Forelimb muscle (tissue), 1 donor: ENCODE results near the gene CKLF. TPM values are rescaled to one million over a fixed set of nuclear protein-coding genes. Genes with fewer than 3 reads are reported as not detected.
"Not testable (repeated sequence)": the region's sequence is repeated elsewhere in the genome, so short reads cannot be mapped to it uniquely, and the experiment has no call there.

Source experiments
- DNase-seq: peaks from one replicate; pipeline ENCODE4 v3.0.0-alpha.2; 2013; ENCODE audit warnings: low read depth
- polyA plus RNA-seq: library from polyadenylated mRNA; unstranded; fragments of 120-200 nt; gene quantifications from one replicate; pipeline ENCODE4 v1.2.1, GENCODE V29; 2013; ENCODE audit not compliant: insufficient read length

CKLF gene
- polyA plus RNA-seq, 1 donor = 26.0 TPM

DNA sequence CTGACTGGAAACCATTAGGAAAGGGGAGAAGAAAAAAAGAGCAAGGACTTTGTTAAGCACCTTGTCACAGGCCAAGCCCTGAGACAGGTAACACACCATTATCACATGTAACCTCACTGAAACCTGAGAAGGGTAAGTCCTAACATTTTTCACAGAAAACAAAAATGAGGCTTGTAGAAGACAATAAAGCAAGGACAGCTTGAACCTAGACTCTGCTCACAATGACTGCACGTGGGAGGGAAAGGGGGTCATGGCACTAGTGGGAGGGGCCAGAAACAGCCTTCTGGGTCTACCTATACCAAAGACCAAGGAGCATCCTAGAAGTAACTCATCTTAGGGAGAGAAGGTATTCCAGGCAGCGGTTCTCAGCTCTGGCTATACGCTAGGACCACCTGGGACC, 10.0 kb upstream of the CKLF start:
- DNase-seq = no peak

DNA sequence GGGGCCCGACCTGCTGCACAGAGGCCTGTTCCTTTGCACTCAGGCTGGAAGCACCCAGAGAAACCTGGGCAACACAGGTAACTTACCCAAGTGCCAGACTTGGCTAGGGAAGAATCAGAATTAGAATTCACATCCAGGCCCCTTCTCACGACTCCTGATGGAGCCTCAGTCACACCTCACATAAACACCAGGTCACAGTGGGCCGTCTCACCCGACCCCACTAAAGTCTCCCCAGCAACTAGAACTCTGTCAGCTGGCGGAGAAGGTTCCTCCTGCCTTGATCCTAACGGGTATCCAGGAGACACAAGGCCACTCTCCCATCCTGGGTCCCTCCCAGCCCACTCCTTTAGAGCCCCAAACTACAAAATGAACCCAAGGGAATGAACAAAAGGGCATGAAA, 8.8 kb upstream of the CKLF start:
- no peak for DNase-seq

DNA sequence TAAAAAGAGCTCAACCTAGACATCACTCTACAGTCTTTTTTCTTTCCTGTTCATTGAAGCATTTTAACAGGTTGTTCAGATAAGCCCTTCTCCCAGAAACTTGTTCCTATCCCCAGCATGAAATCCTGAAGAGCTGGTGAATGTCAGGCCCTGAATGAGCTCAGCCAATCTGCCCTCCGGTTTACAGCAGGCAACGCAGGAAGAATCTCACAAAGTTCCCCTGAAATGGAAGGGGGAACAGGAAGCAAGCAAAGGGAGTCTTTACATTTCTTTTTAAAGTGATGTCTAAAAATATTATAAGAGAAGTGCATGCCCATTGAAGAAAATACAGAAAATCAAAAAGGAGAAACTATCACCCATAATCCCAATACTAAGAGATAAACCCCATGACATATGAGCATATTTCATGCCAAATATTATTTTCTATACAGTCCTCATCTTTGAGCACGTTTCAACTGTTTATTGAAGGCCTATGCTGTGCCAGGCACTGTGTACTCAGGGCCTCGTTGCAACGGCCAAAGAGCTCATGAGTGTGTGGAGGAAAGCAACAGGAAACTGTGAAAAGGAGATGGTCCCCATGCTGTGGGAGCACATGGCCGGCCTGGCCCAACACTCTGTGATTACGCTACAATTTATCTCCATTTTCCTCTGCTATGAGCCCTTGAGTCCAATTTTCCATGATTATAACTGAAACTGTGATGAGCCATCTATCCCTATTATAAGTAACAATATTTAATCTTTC, 8.2 kb upstream of the CKLF start:
- no peak for DNase-seq

DNA sequence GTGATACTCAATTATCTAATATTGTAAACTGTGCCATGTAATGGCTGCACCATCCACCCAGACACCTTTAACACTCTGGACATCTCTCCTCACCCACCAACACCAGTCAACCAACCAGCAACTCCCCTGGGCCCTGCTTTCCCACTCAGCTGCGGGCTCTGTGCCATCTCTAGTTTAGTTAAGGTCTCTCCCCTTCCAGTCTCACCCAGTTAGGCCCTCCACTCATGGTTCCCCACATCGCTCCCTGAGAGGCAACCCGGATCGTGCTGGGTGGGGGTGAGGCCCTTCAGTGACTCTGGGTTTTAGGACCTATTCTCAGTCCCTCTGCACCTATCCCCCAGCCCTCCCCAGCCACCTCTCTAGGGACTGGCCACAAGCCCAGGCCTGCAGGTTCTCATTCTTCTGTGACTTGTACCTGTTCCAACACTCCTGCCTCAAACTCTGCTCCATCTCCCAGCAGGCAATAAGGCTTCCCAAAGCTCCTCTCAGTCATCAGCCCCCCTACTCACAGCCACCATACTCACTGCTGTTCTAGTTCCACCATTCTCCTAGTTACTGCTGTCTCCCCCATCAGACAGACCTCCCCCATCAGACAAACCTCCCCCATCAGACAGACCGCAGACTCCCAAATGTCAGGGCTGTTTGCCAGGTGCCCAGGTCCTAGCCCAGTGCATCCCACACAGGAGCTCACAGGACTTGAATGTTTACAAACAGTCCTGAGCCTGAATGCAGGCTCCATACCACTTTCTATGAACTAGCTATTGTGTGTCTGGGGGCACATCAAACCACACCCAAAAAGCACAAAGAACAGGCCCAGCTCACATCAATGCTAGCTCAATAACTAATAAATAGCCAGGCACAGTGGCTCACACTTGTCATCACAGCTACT, 5.0 kb upstream of the CKLF start:
- no peak for DNase-seq

DNA sequence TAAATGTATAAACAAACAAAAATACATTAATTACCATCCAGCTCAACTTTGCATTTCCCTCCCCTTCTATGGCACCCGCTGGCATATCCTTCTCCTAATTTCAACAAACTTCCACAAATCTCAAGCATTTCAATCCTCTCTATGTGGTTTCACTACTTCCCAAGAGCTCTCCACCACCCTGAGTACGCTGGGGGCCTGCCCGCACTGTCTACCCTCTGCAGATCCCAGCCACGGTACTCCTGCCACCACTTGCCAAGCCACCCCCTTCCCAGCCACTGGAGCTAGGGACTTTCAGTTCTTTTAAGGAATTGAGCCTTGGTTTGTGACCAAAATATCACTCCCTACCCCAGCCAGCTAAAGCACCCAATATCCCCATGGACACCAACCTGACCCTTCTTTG, 4.3 kb upstream of the CKLF start:
- DNase-seq = no peak

DNA sequence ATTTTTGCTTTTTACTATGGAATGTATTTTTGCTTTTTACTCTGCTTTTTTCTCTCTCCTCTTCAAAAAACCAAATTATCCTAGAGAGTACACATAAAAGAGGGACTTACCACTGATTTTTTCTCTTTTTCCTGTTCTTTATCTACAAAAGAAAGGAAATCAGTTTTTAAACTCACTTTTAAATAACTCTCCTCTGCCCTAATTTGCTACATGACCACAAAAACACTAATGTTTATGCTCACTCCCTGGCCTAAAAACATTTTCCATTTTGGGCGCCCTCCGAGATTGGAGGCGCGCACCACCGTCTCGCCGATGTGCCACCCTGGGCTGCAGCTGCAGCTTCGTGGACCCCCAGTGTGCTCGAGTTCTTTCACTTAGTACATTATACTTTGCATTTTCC, 3.5 kb upstream of the CKLF start:
- no peak for DNase-seq

DNA sequence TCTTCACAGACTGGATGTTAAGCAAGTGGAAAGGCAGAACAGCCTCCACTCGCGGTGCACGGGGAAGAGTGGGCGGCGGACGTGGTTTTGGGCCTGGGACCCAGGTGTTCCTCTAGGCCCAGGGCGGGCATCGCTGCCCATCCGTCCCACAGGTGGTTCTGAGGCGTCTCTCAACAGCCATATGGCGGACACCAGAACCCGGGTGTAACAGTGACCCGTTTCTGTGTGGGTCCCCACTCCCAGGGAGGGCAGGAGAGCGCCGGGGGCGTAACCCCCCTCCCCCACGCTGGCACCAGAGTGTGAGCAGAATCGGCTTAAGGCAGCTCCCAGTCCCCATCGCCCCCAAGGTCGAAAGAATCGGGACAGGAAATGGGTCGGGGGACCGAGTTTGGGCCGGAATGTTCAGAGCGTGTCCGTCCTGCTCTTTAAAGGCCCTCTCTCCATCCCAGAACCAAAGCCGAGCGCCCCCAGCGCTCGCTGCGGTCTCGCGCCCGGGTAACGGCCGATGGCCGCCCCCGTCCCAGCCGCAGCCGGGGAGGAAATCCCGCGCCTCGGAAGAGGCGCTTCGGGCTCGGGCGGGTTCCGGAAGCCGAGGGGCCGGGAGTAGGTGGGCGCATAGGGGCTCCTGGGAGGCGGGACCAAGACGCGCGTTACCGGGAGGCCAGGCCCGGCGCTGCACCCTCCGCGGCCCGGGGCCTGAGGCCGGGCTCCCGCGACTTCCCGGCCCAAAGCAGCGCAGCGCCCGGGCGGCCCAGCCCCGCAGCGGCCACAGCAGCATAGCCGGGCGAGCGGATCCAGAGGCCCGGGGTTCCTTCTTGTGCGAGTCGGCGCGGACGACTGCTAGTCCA, 2.9 kb upstream of the CKLF start, which contains the start of gene TK2:
TSS of gene TK2 (minus strand) at position 839 of the 848 bp plus-strand sequence. CDS start at position 778, 61 bp downstream.
- peak; percentile 44 for DNase-seq

DNA sequence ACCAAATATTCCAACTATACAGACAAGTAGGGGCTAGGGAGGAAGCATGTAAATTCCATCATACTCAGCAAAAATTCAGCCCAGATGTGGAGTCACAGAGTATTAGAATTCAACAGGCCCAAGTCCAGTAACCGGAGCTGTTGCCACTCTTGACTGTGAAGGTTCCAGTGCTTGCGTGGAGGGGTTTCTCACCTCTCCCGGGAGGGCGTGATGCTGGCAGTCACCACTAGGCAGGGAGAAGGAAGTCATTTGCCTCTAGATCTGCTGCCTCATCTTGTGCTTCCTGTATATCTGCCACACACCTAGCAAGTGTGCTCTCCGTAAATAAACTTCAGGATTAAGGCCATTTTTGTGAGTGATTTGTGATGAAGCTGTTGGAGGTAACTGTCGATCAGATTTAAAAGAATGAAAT, 1.0 kb upstream of the CKLF start:
- DNase-seq = no peak

DNA sequence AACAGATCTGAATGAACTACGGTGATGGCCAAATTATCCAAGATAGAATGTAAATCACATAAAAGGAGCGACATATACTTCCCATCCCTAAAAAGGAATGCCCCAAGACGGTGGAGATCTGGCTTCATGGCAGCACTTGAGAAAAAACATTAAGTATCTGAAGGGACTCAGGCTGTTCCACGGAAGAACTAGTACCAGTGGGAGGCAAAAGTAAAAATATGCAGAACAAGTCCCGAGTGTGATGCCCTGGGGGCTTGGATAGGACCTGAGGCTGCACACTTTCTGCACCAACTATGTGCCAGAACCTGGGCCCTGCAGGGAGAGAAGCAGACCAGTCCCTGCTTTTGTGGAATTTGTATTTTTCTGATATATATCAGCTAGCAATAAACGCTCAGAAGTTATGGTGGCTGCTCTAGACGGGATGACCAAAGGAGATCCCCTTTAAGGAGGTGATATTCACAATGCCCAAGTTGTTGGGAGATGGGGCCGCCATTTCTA, 539 bp upstream of the CKLF start:
- no peak for DNase-seq

DNA sequence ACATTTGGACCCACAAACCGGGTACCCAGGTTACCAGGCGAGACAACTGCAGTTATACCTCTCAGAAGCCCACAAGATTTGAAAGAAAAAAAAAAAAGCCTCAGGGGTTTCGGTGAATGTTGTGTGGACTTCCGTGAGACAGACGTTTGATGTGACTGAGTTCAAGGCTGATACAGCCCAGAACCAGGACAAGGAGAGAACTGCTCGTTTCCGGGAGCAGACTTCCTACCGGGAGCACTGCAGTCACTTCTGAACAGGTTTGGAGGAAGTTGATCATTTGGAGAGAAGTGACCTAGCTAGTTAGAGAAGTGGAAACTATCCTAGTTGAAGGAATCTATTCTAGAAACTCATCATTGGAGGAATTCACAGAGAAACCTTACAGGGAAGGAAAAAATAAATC, 847 bp downstream of the CKLF start:
- DNase-seq = no peak

DNA sequence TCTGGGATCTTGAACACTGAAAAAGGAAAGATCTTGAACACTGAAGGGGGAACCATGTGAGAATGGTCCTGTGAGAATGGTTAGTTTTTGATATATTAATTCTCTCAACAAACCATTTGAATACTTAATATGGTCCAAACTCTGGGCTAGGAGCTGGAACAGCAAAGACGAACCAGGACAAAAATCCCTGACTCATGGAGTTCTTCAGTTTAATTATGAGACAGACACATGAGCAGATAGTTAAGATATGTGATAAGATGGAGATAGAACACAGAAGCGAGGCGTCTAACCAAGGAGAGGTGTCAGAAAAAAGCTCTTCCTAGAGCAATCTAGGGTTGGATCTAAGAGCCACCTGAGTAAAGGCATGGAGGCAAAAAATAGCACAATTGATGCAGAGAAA, 1.6 kb downstream of the CKLF start:
- DNase-seq = no peak

DNA sequence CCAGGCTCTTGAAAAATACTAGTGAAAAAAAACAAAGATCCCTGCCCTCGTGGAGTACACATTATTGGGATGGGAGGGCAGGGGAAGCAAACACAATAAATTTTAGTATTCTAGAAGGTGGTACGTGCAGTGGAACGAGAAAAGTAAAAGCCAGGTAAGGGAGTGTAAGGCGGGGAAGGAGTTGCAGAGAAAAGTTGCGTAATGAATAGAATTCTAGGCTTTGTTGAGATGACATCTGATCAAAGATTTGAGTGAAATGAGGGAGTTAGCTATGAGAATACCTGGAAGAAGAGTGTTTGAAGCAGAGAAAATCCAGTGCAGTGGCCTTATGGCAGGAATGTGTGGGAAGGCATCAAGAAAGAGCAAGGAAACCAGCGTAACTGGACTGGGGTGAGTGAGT, 2.1 kb downstream of the CKLF start:
- no peak for DNase-seq

DNA sequence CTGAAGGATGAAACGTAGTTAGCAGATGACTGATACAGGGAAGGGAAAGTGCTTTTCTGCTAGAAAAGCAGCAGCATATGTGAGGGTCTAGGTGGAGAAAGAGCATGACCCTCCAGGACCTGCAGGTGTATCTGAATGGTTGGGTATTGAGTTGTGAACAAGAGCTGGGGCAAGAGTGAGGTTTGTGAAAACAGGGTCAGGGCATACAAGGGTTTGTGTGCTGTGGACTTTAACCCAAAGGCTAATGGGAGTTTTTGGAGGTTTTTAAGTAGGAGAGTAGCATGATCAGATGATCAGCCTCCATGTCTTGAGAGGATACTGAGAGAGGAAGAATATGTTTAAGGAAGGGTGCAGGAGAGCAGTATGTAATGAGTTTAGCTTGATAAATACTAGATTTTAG, 7.7 kb downstream of the CKLF start:
- DNase-seq = no peak

DNA sequence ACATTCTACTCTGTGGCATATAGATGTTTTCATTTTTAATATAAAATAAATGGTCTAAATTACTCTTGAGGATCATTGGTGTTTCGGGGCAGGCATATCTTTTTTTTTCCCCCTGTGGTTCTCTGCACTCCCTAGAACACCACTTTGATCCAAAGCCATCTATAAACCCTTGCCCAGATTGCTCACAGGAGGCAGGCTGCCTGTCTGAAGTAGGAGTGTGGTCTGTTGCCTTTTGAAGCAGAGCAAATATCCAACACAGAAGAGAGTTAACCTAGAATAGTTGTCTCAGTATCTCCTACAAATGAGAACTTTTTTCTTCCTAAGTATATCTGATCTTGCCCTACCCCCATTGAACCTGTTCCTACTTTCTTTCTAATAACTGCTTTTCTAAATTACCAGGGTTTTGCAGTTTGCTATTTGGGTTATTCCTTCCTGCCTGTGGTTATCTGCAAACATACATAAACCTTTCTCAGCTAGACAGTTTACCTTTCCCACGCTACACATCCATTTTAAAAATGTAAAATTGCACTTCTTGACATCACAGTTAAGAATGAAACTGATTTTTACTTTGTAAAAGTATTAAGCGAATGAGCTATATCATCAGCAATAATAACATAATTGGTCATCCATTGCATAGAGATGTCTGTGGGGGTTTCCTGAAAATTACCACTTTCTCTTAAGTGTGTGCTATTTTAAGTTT, 9.2 kb downstream of the CKLF start:
- DNase-seq = no peak

DNA sequence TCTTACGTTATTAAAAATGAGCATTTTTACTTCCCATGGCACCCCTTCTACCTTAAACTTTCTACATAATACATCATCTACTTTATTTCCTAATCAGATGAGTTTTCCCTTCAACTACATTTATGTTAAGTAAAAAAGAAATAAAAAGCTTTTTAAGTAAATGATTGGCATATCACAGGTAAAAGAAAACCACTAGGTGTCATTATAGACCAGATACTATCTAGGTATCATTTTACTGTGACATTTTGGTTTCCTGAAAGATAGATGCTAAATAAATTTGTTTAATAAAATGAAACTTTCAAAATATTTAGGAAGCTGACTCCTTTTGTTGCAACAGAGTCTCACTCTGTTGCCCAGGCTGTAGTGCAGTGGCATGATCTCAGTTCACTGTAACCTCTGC, 10.0 kb downstream of the CKLF start:
- DNase-seq = no peak

DNA sequence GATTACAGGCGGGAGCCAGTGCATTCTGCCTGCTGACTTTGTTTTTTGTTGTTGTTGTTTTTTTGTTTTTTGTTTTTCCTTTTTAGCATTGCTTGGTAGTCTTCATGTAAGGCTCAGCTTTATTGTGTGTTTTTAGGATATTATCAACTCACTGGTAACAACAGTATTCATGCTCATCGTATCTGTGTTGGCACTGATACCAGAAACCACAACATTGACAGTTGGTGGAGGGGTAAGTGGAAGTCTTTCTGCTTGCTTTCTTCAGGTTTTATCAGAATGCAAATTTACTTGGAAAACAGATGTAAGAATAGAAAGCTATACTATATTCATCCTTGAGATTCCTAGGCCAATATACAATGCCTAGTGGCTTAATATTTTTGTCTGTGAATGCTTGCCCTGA, 10.6 kb downstream of the CKLF start:
- DNase-seq = no peak

DNA sequence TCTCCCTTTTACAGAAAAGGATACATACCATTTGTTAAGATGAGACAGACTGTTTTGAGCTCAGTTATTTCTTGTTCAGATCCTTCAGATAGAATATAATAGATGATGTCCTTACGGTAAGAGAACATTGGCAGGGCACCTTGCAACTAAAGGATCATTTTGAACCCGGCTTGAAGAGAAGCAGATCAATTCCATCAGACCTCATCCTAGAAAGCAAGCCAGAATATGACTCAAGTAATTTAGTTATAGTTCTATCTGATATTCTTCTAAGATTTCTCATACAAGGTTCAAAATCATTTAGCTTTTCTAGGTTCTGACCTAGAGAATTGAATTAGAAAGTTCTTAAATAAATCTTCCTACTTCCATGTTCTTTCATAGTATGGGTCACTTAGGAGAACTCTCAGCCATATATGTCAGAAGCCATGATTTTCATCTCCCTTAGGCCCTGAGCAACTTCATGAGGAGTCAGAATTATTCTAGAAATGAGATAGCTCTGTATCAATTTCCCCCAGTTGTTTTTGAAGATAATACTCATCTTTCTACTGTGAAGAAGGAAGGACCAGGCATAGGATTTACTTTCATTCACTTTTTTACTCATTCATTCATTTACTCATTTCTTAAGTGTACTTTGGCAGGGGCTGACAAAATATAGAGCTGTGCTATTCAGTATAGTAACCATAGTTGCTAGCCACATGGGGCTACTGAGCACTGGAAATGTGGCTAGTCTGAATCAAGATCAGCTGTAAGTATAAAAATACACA, 11.4 kb downstream of the CKLF start:
- DNase-seq = no peak

DNA sequence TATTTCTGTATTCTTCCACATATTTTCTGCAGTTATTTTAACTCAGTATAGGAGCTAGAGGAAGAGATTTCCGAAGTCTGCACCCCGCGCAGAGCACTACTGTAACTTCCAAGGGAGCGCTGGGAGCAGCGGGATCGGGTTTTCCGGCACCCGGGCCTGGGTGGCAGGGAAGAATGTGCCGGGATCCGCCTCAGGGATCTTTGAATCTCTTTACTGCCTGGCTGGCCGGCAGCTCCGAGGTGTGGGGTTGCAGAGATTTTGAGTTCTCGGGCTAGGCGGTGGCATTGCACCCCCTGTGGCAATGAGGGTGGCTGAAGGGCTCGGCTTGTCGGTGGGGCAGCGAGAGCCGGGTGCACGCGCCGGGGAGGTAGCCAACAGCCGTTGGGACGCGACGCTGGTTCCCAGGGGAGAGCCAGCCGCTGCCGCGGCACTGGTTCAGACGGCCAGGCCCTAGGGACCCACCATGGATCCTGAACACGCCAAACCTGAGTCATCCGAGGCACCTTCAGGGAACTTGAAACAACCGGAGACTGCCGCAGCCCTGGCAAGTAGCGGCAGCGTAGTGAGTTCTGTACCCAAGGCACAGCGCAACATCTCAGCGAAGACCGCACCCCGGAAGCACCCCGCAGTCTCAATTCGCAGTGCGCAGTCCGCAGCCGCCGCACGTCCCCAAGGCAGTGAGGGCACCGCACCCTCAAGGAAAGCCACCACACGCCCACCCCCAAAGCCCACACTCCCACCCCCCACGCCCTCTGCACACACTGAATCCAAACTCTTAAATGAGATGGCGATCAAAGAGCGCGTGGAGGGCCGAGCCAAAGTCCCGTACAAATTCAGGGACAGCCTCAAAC, 13.9 kb downstream of the CKLF start, which contains the start of gene CMTM1:
TSS of gene CMTM1 (plus strand) at position 389 of the 851 bp plus-strand sequence. CDS start at position 464, 75 bp downstream.
- no peak for DNase-seq

DNA sequence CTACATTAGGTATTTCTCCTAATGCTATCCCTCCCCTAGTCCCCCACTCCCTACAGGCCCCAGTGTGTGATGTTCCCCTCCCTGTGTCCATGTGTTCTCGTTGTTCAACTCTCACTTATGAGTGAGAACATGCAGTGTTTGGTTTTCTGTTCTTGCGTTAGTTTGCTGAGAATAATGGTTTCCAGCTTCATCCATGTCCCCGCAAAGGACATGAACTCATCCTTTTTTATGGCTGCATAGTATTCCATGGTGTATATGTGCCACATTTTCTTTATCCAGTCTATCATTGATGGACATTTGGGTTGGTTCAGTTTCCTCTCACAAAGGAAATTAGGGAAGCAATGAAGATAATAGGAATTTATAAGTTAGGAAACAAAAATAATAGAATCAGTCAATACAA, 14.9 kb downstream of the CKLF start:
- DNase-seq = not testable (repeated sequence)
